Ishikawa (cell line): ENCODE measurements around the gene SUPT20H.

Experiments
- CEBPB ChIP-seq: IDR thresholded peaks from 2 replicates; pipeline ENCODE4 v1.6.1; 2012
- CREB1 ChIP-seq: IDR thresholded peaks from 2 replicates; pipeline ENCODE4 v1.6.1; 2012; ENCODE audit warnings: low read depth
- EGR1 ChIP-seq: IDR thresholded peaks from 2 replicates; pipeline ENCODE4 v1.6.1; 2012
- EP300 ChIP-seq: IDR thresholded peaks from 2 replicates; pipeline ENCODE4 v1.6.1; 2012; ENCODE audit warnings: borderline replicate concordance
- FOXM1 ChIP-seq: IDR thresholded peaks from 2 replicates; pipeline ENCODE4 v1.6.1; 2012; ENCODE audit warnings: low read depth, borderline replicate concordance
- MAX ChIP-seq: IDR thresholded peaks from 2 replicates; pipeline ENCODE4 v1.6.1; 2012
- NFIC ChIP-seq: IDR thresholded peaks from 2 replicates; pipeline ENCODE4 v1.6.1; 2012
- RAD21 ChIP-seq: IDR thresholded peaks from 2 replicates; pipeline ENCODE4 v1.6.1; 2012; ENCODE audit warnings: low read depth
- TAF1 ChIP-seq: IDR thresholded peaks from 2 replicates; pipeline ENCODE4 v1.6.1; 2012; ENCODE audit warnings: low read depth, mild to moderate bottlenecking
- TCF12 ChIP-seq: IDR thresholded peaks from 2 replicates; pipeline ENCODE4 v1.6.1; 2012; ENCODE audit warnings: low read depth
- TEAD4 ChIP-seq: IDR thresholded peaks from 2 replicates; pipeline ENCODE4 v1.6.1; 2012
- YY1 ChIP-seq: IDR thresholded peaks from 2 replicates; pipeline ENCODE4 v1.6.1; 2012; ENCODE audit warnings: low read depth
- ZBTB7A ChIP-seq: IDR thresholded peaks from 2 replicates; pipeline ENCODE4 v1.6.1; 2012; ENCODE audit warnings: low read depth
- TF ChIP-seq, protein P1 (sequence below): IDR thresholded peaks from 2 replicates; pipeline ENCODE4 v1.6.1; 2012; ENCODE audit warnings: low read depth, mild to moderate bottlenecking
- TF ChIP-seq, protein P2 (sequence below): IDR thresholded peaks from 2 replicates; pipeline ENCODE4 v1.6.1; 2012

The SUPT20H gene

DNA sequence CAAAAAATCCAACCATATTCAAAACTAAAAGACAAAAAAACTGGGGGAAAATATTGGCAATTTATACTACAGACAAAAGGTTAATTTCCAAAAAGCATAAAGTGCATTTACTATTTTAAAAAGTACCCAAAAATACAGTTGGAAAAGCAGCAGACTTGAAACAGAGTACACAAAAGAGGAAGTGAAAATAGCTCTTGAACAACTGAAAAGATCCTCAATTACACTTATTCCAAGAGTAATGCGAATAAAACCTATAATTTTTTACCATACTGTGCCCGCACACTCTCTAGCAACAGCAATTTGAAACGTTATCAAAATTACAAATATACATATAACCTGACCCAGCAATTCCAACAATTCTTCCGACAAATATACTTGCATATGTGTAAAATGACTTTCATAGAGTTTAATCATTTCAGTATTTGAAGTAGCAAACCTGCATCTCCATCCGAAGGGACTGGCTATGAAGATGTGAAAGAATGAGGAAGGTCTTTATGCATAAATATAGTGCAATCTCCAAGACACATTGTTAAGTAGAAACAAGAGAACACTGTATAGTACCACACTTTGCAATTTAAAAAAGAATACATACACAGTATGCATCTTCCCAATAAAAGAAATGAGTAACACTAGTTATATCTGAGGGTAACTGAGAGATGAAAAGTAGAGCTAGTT, 85.7 kb downstream of the SUPT20H start:
- TF ChIP-seq, protein P1, sequence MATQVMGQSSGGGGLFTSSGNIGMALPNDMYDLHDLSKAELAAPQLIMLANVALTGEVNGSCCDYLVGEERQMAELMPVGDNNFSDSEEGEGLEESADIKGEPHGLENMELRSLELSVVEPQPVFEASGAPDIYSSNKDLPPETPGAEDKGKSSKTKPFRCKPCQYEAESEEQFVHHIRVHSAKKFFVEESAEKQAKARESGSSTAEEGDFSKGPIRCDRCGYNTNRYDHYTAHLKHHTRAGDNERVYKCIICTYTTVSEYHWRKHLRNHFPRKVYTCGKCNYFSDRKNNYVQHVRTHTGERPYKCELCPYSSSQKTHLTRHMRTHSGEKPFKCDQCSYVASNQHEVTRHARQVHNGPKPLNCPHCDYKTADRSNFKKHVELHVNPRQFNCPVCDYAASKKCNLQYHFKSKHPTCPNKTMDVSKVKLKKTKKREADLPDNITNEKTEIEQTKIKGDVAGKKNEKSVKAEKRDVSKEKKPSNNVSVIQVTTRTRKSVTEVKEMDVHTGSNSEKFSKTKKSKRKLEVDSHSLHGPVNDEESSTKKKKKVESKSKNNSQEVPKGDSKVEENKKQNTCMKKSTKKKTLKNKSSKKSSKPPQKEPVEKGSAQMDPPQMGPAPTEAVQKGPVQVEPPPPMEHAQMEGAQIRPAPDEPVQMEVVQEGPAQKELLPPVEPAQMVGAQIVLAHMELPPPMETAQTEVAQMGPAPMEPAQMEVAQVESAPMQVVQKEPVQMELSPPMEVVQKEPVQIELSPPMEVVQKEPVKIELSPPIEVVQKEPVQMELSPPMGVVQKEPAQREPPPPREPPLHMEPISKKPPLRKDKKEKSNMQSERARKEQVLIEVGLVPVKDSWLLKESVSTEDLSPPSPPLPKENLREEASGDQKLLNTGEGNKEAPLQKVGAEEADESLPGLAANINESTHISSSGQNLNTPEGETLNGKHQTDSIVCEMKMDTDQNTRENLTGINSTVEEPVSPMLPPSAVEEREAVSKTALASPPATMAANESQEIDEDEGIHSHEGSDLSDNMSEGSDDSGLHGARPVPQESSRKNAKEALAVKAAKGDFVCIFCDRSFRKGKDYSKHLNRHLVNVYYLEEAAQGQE = no peak
- TF ChIP-seq, protein P2, sequence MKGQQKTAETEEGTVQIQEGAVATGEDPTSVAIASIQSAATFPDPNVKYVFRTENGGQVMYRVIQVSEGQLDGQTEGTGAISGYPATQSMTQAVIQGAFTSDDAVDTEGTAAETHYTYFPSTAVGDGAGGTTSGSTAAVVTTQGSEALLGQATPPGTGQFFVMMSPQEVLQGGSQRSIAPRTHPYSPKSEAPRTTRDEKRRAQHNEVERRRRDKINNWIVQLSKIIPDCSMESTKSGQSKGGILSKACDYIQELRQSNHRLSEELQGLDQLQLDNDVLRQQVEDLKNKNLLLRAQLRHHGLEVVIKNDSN = no peak
- TF ChIP-seq CREB1 (no peak), RAD21 (no peak), EGR1 (no peak)

- TF ChIP-seq NFIC = no peak
- no peak for TF ChIP-seq EP300
- no peak for TF ChIP-seq EGR1
- no peak for TF ChIP-seq CEBPB
- no peak for TF ChIP-seq YY1
These were observed 86.5 kb downstream of the SUPT20H start for GRCh38 chr13:36973009-36973408.

GRCh38 chr13:36966404-36966803, 93.1 kb downstream of the SUPT20H start:
- TF ChIP-seq, protein P2 = no peak
- TF ChIP-seq ZBTB7A = no peak
- no peak for TF ChIP-seq EP300
- no peak for TF ChIP-seq NFIC
- no peak for TF ChIP-seq MAX
- no peak for TF ChIP-seq TEAD4

DNA sequence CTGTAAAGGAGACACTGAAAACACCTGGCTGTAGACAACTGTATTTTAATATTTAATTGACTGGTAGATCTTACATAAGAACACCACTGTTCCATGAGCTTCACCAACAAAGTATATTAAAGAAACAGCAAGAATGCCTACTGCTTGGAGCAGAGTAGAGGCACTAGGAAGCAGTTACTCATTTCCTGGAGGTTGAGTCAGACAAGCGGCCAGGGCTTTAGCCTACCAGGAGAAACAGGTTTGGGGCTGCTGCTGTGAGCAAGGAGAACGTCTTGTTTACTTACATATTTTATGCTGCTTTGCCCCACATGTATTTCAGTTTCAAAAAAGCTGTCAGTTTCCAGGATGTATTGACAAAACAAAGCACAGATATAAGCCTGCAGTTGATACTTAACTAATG, 93.7 kb downstream of the SUPT20H start:
- TF ChIP-seq ZBTB7A (no peak), CEBPB (no peak), TAF1 (no peak), TCF12 (no peak), FOXM1 (no peak), RAD21 (no peak), MAX (no peak)
- TF ChIP-seq, protein P2 = no peak
- TF ChIP-seq, protein P1 = no peak

DNA sequence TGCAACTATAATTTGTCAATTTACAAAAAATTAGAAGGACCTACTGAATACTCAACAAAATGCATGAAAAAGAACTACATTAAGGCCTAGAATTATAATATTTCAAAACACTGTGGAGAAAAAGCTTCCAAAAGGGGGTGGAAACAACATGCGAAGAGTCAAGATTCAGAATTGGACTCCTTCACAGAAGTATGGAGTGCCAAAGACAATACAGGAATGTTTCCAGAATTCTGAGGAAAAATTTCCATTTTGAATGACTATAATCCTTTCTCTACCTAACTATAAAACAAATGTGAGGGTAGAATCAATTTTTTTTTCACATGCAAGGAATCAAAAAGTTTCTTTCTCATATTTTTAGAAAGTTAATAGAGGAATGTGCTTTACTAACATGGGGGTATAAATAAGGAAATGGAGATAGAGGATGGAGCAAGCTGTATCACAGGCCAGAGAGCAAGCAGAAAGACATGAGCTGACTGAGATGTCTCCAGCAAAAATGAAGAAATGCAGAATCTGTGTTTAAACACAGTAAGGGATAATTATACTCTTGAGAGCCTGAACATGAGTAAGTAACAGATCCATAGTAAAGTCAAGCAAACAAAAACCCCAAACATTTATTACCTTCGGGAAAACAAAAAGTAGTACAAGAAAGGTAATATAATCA, 99.9 kb downstream of the SUPT20H start:
- TF ChIP-seq EP300 (no peak), MAX (no peak), TEAD4 (no peak), FOXM1 (no peak), EGR1 (no peak), CREB1 (no peak), TAF1 (no peak), RAD21 (no peak), TCF12 (no peak), NFIC (no peak), YY1 (no peak)
- TF ChIP-seq, protein P1 = no peak
